BLaER1 (cell line): ENCODE results near the gene ANKRD30B.
"Not testable (repeated sequence)": the region's sequence is repeated elsewhere in the genome, so short reads cannot be mapped to it uniquely, and the experiment has no call there.

Source experiments
- H3K27ac ChIP-seq: shearing (Covaris generic); formaldehyde crosslinking; 2 replicates; pipeline ENCODE4 v1.8.1; 2022
- H3K27me3 ChIP-seq: shearing (Covaris generic); formaldehyde crosslinking; 2 replicates; pipeline ENCODE4 v1.8.1; 2022
- H3K36me3 ChIP-seq: shearing (Covaris generic); formaldehyde crosslinking; 2 replicates; pipeline ENCODE4 v1.8.1; 2022
- H3K4me1 ChIP-seq: shearing (Covaris generic); formaldehyde crosslinking; 2 replicates; pipeline ENCODE4 v1.8.1; 2022
- H3K4me2 ChIP-seq: shearing (Covaris generic); formaldehyde crosslinking; 2 replicates; pipeline ENCODE4 v1.8.1; 2022
- H3K4me3 ChIP-seq: shearing (Covaris generic); formaldehyde crosslinking; 2 replicates; pipeline ENCODE4 v1.8.1; 2022
- H3K9ac ChIP-seq: shearing (Covaris generic); formaldehyde crosslinking; 2 replicates; pipeline ENCODE4 v1.8.1; 2022
- H3K9me3 ChIP-seq: shearing (Covaris generic); formaldehyde crosslinking; 2 replicates; pipeline ENCODE4 v1.8.1; 2022
- H4K20me1 ChIP-seq: shearing (Covaris generic); formaldehyde crosslinking; 2 replicates; pipeline ENCODE4 v1.8.1; 2022
- Cebpa-rat ChIP-seq: shearing (Covaris generic); IDR thresholded peaks from 2 replicates; pipeline ENCODE4 v1.8.1; 2022

ANKRD30B gene

DNA sequence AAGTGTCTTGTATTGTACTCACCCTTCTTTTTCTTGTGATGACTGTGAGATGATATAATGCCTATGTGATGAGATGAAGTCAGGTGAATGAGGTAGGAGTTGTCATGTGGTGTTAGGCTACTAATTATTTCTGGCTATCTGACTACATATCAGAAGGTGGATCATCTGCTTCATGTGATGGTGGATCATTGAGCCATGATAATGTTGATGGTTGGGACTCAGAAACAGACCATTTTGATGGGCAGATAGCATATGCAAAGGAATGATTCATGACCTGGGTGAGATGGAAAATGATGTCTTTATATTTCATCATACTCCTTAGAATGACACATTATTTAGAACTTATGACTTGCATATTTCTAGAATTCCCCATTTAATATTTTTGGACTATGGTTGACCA lies 19.5 kb downstream of the ANKRD30B start:
- H3K4me3 ChIP-seq = no peak overlapping the region
- no peak for TF ChIP-seq Cebpa-rat
- no peaks in the 10 kb centered on the region for H3K4me1 ChIP-seq
- H3K9me3 ChIP-seq = no peaks in the 10 kb centered on the region
- no peak overlapping the region for H3K9ac ChIP-seq
- no peaks in the 10 kb centered on the region for H4K20me1 ChIP-seq
- no peaks in the 10 kb centered on the region for H3K27me3 ChIP-seq
- H3K27ac ChIP-seq = no peak overlapping the region
- H3K36me3 ChIP-seq = no peaks in the 10 kb centered on the region
- H3K4me2 ChIP-seq = no peak overlapping the region

DNA sequence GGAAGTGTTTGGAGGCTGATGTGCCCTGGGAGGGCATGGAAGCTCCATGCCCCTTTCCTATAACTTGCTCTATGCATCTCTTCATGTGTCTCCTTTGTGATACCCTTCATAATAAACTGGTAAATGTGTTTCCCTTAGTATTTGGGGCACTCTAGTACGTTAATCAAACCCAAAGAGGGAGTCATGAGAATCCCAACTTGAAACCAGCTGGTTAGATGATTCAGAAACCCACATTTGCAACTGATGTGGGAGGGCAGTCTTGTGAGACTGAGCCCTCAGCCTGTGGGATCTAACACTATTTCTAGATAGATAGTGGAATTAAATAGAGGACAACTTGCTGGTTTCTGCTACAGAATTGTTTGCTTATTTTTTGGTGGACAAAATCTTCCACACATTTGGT lies 20.3 kb downstream of the ANKRD30B start:
- Histone ChIP-seq H3K36me3 (no peaks in the 10 kb centered on the region), H3K4me2 (no peak overlapping the region), H3K4me1 (no peaks in the 10 kb centered on the region), H3K27me3 (no peaks in the 10 kb centered on the region), H4K20me1 (no peaks in the 10 kb centered on the region), H3K9ac (no peak overlapping the region), H3K27ac (no peak overlapping the region), H3K9me3 (no peaks in the 10 kb centered on the region), H3K4me3 (no peak overlapping the region)
- TF ChIP-seq Cebpa-rat = no peak

GRCh38 chr18:14769381-14769780 lies 21.4 kb downstream of the ANKRD30B start:
- H4K20me1 ChIP-seq = no peaks in the 10 kb centered on the region
- TF ChIP-seq Cebpa-rat = no peak
- H3K4me1 ChIP-seq = no peaks in the 10 kb centered on the region
- no peak overlapping the region for H3K9ac ChIP-seq
- no peak overlapping the region for H3K4me2 ChIP-seq
- no peaks in the 10 kb centered on the region for H3K27me3 ChIP-seq
- H3K9me3 ChIP-seq = no peaks in the 10 kb centered on the region
- H3K4me3 ChIP-seq = no peak overlapping the region
- H3K27ac ChIP-seq = no peak overlapping the region
- no peaks in the 10 kb centered on the region for H3K36me3 ChIP-seq

DNA sequence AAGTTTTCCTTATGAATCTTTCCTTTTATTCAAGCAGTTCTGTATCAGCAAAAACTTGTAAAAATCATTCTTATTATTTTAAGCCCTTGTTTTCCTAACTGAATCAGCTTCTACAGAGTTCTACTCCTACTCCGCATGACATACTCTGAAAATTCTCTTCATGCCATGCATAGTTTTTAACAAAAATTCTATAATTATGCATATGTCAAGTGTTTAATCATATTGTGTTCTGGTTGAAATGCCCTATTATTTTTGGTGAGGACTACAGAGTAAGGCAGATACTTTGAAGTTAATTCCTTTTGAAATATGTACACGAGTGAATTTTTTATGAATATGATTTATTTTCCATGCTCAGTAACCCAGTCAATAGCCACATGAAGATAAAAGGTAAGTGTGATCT lies 28.8 kb downstream of the ANKRD30B start:
- Histone ChIP-seq H3K27me3 (no peaks in the 10 kb centered on the region), H3K36me3 (no peaks in the 10 kb centered on the region), H3K9ac (no peak overlapping the region), H3K4me3 (no peak overlapping the region), H3K4me2 (no peak overlapping the region), H3K27ac (no peak overlapping the region), H3K9me3 (no peaks in the 10 kb centered on the region), H3K4me1 (no peaks in the 10 kb centered on the region), H4K20me1 (no peaks in the 10 kb centered on the region)
- TF ChIP-seq Cebpa-rat = no peak

DNA sequence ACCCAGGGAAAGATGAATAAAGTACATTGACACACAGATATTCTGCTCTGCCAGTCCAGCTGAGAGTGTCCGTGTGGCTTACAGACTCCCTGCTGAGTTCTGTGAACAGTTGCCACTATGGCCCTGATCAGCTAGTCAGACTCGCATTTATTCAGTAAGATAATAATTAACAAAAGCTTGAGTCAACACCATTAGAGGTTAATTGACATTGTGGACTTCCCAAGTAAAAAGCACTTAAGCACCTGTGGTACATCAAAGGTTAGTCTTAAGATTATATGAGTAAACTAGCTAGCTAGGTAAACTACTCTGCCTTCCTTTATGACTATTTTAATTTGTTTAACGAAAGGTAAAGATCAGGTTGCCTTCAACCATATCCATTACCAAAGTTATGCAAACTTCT lies 33.7 kb downstream of the ANKRD30B start:
- H3K27me3 ChIP-seq = no peaks in the 10 kb centered on the region
- TF ChIP-seq Cebpa-rat = no peak

GRCh38 chr18:14784133-14784532 lies 36.2 kb downstream of the ANKRD30B start:
- no peak for TF ChIP-seq Cebpa-rat
- H3K4me3 ChIP-seq = no peak overlapping the region
- no peak overlapping the region for H3K27ac ChIP-seq
- H3K4me1 ChIP-seq = no peaks in the 10 kb centered on the region
- no peak overlapping the region for H3K9ac ChIP-seq
- no peak overlapping the region for H3K4me2 ChIP-seq
- H3K9me3 ChIP-seq = no peaks in the 10 kb centered on the region
- H3K36me3 ChIP-seq = no peaks in the 10 kb centered on the region
- no peaks in the 10 kb centered on the region for H3K27me3 ChIP-seq
- H4K20me1 ChIP-seq = no peaks in the 10 kb centered on the region

More for the DNA sequence above, 33.7 kb downstream of the ANKRD30B start:
- Histone ChIP-seq H4K20me1 (no peaks in the 10 kb centered on the region), H3K4me2 (no peak overlapping the region), H3K4me3 (no peak overlapping the region), H3K9ac (no peak overlapping the region), H3K36me3 (no peaks in the 10 kb centered on the region), H3K27ac (no peak overlapping the region), H3K9me3 (no peaks in the 10 kb centered on the region), H3K4me1 (no peaks in the 10 kb centered on the region)

GRCh38 chr18:14796876-14797275 lies 48.9 kb downstream of the ANKRD30B start:
- H3K9ac ChIP-seq, H3K36me3 ChIP-seq, H3K4me1 ChIP-seq, H3K4me2 ChIP-seq, H4K20me1 ChIP-seq, H3K4me3 ChIP-seq, H3K27ac ChIP-seq, H3K27me3 ChIP-seq: not testable (repeated sequence)
- peaks cover 16% of the 10 kb centered on the region for H3K9me3 ChIP-seq

DNA sequence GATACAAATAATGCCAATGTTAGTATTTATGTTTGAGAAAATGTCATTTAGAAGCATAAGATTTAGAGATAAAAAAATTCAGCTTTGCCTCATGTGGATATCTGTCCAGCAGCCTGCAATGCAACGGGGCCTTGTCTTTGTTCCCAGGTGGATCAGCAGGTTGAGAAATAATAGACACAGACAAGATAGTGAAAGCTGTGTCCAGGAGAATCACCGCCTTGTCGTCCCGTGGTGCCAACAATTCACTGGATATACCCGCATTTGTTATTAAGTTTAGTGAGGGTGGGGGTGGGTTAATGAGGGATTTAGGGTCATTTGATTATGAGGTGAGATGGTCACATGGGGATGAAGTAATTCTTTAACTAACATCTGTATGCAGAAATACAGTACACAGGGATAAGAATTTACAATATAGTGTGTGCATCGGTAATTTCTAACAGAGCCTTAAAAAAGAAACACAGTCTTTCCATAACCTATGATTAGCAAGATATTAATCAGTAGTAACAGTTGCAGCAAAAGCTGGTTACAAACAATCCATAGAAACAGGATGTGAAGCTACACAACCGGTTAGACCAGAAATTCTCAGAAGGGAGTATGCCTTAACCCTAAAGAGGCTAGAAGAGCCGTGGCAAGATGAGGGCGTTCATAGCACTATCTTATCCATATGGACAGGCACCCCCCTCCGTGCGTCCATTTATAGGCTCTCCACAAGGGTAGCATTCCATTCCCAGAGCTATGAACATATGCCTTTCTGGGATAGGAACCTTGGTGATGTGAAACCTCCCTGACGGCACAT lies 50.2 kb downstream of the ANKRD30B start:
- not testable (repeated sequence) for H3K9ac ChIP-seq, H3K4me2 ChIP-seq, H3K36me3 ChIP-seq, H3K27me3 ChIP-seq, H3K4me3 ChIP-seq, H3K27ac ChIP-seq, H3K4me1 ChIP-seq, H4K20me1 ChIP-seq
- H3K9me3 ChIP-seq = peaks cover 16% of the 10 kb centered on the region

DNA sequence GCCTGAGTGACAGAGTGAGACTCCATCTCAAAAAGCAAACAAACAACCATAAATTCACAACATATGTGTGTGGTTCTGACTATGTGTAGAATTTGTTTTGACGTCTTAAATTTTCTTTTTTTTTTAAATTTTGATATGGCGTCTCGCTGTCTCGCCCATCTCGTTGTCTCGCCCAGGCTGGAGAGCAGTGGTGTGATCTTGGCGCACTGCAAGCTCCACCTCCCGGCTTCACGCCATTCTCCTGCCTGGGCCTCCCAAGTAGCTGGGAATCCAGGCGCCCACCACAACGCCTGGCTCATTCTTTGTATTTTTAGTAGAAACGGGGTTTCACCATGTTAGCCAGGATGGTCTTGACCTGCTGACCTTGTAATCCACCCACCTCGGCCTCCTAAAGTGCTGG lies 63.1 kb downstream of the ANKRD30B start:
- H3K4me2 ChIP-seq, H3K4me1 ChIP-seq, H3K9me3 ChIP-seq, H3K27ac ChIP-seq, H3K4me3 ChIP-seq, H4K20me1 ChIP-seq, H3K27me3 ChIP-seq, H3K36me3 ChIP-seq, H3K9ac ChIP-seq: not testable (repeated sequence)

- not testable (repeated sequence) for H3K9ac ChIP-seq, H3K4me1 ChIP-seq, H3K27me3 ChIP-seq, H3K27ac ChIP-seq, H4K20me1 ChIP-seq, H3K9me3 ChIP-seq, H3K36me3 ChIP-seq, H3K4me2 ChIP-seq, H3K4me3 ChIP-seq
Observed at GRCh38 chr18:14826972-14827632, 79.1 kb downstream of the ANKRD30B start.

DNA sequence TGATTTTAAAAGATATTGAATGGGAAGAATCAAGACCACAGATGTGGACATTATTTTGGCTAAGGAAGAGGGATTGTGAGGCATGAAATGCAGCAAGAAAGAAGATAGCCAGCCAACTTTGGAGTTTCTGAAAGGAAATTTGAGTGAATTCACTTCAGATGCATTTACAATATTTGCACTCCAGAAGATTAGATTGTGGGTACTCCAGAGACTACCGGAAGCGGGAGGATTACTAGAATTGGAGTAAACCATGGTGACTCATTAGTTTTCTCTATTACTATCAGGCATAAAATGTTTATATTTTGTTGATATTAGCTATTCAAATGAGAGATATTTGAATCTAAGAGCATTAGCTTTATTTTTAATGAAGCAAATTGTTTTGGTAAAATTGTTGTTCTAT lies 93.6 kb downstream of the ANKRD30B start:
- not testable (repeated sequence) for H3K4me3 ChIP-seq

DNA sequence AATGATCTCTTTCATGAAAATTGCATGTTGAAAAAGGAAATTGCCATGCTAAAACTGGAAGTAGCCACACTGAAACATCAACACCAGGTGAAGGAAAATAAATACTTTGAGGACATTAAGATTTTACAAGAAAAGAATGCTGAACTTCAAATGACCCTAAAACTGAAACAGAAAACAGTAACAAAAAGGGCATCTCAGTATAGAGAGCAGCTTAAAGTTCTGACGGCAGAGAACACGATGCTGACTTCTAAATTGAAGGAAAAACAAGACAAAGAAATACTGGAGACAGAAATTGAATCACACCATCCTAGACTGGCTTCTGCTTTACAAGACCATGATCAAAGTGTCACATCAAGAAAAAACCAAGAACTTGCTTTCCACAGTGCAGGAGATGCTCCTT lies 103.6 kb downstream of the ANKRD30B start:
- H3K4me3 ChIP-seq, H4K20me1 ChIP-seq, H3K36me3 ChIP-seq, H3K4me1 ChIP-seq, H3K9me3 ChIP-seq, H3K27me3 ChIP-seq, H3K4me2 ChIP-seq, H3K27ac ChIP-seq, H3K9ac ChIP-seq: not testable (repeated sequence)

More for the DNA sequence above, 93.6 kb downstream of the ANKRD30B start:
- H4K20me1 ChIP-seq, H3K27ac ChIP-seq, H3K4me2 ChIP-seq, H3K36me3 ChIP-seq, H3K9me3 ChIP-seq, H3K27me3 ChIP-seq, H3K4me1 ChIP-seq, H3K9ac ChIP-seq: not testable (repeated sequence)

GRCh38 chr18:14855634-14856033 lies 107.7 kb downstream of the ANKRD30B start:
- not testable (repeated sequence) for H3K9ac ChIP-seq, H3K36me3 ChIP-seq, H4K20me1 ChIP-seq, H3K4me1 ChIP-seq, H3K27me3 ChIP-seq, H3K27ac ChIP-seq, H3K4me2 ChIP-seq, H3K4me3 ChIP-seq
- peaks cover 10% of the 10 kb centered on the region for H3K9me3 ChIP-seq

DNA sequence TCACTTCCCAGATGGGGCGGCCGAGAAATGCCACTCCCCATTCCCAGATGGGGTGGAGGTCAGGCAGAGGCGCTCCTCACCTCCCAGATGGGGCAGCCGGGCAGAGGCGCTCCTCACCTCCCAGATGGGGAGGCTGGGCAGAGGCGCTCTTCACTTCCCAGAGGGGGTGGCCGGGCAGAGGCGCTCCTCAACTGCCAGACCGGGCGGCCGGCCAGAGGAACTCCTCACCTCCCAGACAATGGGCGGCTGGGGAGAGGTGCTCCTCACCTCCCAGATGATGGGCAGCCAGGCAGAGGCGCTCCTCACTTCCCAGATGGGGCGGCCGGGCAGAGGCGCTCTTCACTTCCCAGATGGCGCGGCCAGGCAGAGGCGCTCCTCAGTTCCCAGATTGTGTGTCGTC lies 108.3 kb downstream of the ANKRD30B start:
- H3K27ac ChIP-seq, H4K20me1 ChIP-seq, H3K9ac ChIP-seq, H3K4me1 ChIP-seq, H3K27me3 ChIP-seq, H3K4me2 ChIP-seq, H3K36me3 ChIP-seq, H3K4me3 ChIP-seq: not testable (repeated sequence)
- H3K9me3 ChIP-seq = peaks cover 10% of the 10 kb centered on the region
